Upper lobe of right lung (tissue), 1 donor: Measurements from ENCODE around the gene SYT6. TPM values are rescaled to one million over a fixed set of nuclear protein-coding genes. Genes with fewer than 3 reads are reported as not detected.
"Not testable (repeated sequence)": the region's sequence is repeated elsewhere in the genome, so short reads cannot be mapped to it uniquely, and the experiment has no call there.

Source experiments
- ATAC-seq: fragments of 200-7000 bp; cut with Tn5 transposase; one replicate; pipeline ENCODE4 v1.9.1; 2020; ENCODE audit warnings: mild to moderate bottlenecking, moderate library complexity
- DNase-seq: peaks from one replicate; pipeline ENCODE4 v3.0.0-alpha.2; 2020
- H3K27ac ChIP-seq: fragments of 200-600 bp; one replicate; pipeline ENCODE4 v1.8.0; 2022
- H3K27me3 ChIP-seq: fragments of 200-600 bp; one replicate; pipeline ENCODE4 v1.8.0; 2022; ENCODE audit warnings: mild to moderate bottlenecking
- H3K36me3 ChIP-seq: fragments of 200-600 bp; one replicate; pipeline ENCODE4 v1.8.0; 2022
- H3K4me1 ChIP-seq: fragments of 200-600 bp; one replicate; pipeline ENCODE4 v1.8.0; 2022
- H3K4me3 ChIP-seq: fragments of 200-600 bp; one replicate; pipeline ENCODE4 v1.8.0; 2022; ENCODE audit warnings: mild to moderate bottlenecking
- H3K9me3 ChIP-seq: fragments of 200-600 bp; one replicate; pipeline ENCODE4 v1.8.0; 2022
- CTCF ChIP-seq: fragments of 200-600 bp; IDR thresholded peaks from one replicate; pipeline ENCODE4 v1.8.0; 2022; ENCODE audit warnings: antibody characterized with exemption
- intact Hi-C: fragments of 100-400 bp; cut with DNase I; formaldehyde crosslinking; loops from one replicate; pipeline ENCODE4 v1.11.0; 2022
- total RNA-seq: library from RNA; stranded (reverse); fragmentation: NEBNext Ultra II Directional; extraction: Animal tissue kit (Norgen Biotek cat#: 25700); gene quantifications from one replicate; pipeline ENCODE4 v1.2.1, GENCODE V29; 2021
- donor health status: DM: no; HTN: yes; CAD: no; lungs with severe emphysema.

SYT6 gene
- total RNA-seq, 1 donor from 2014 or later, result not detected

GRCh38 chr1:114063544-114063943, 90.1 kb downstream of the SYT6 start:
- DNase-seq (no peak), ATAC-seq (no peak)
- no peaks in the 10 kb centered on the region for H3K27me3 ChIP-seq
- no peaks in the 10 kb centered on the region for H3K4me1 ChIP-seq
- H3K36me3 ChIP-seq, result no peaks in the 10 kb centered on the region
- no peak overlapping the region for H3K27ac ChIP-seq
- no peaks in the 10 kb centered on the region for H3K9me3 ChIP-seq
- intact Hi-C loops, result no loop called here
- TF ChIP-seq CTCF, result no peak
- no peak overlapping the region for H3K4me3 ChIP-seq

- no peak for ATAC-seq
- no peak for DNase-seq
- no peaks in the 10 kb centered on the region for H3K27me3 ChIP-seq
- intact Hi-C loops, result no loop called here
- no peak overlapping the region for H3K4me3 ChIP-seq
- TF ChIP-seq CTCF, result no peak
- H3K9me3 ChIP-seq, result no peaks in the 10 kb centered on the region
- H3K27ac ChIP-seq, result no peak overlapping the region
- no peaks in the 10 kb centered on the region for H3K4me1 ChIP-seq
- no peaks in the 10 kb centered on the region for H3K36me3 ChIP-seq
These were observed 91.1 kb downstream of the SYT6 start for GRCh38 chr1:114062477-114063099.

DNA sequence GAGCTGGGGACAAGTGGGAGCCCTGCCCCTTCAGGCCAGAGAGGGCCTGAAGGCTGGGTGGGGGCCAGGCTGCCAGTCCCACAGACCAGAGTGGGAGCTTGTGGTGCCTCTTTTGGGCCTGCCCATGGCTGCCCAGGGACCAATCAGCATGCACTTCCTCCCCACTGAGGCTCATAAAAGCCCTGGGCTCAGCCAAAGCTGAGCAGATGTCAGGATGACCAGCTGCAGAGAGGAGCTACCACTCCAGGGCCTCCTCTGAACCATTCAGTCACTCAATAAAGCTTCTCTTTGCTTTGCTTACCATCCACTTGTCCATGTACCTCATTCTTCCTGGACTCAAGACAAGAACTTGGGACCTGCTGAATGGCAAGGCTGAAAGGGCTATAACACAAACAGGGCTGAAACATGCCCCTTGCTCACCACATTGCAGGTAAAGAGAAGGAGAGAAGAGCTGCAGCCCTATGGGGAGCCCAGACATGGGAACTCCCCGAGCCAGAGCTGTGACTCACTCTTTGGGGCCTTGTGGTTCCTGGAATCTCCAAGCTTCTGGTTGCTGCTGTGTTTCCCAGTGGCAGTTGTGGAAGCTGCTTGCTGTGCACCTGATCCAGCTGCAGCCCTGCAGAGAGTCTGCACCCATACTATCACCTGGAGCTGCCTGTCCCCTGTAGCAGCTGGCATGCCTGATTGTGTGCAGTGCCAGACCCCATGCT, 92.4 kb downstream of the SYT6 start:
- TF ChIP-seq CTCF, result no peak
- no peak for ATAC-seq
- Histone ChIP-seq H3K4me1 (no peaks in the 10 kb centered on the region), H3K27me3 (no peaks in the 10 kb centered on the region), H3K36me3 (no peaks in the 10 kb centered on the region), H3K9me3 (no peaks in the 10 kb centered on the region), H3K27ac (no peak overlapping the region), H3K4me3 (no peak overlapping the region)
- DNase-seq, result no peak
- intact Hi-C loops, result no loop called here

DNA sequence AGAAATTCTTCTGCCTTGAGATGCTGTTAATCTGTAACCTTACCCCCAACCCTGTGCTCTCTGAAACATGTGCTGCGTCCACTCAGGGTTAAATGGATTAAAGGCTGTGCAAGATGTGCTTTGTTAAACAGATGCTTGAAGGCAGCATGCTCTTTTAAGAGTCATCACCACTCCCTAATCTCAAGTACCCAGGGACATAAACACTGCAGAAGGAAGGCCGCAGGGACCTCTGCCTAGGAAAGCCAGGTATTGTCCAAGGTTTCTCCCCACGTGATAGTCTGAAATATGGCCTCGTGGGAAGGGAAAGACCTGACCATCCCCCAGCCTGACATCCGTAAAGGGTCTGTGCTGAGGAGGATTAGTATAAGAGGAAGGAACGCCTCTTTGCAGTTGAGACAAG, 95.4 kb downstream of the SYT6 start:
- H3K9me3 ChIP-seq, H3K27ac ChIP-seq, ATAC-seq, H3K4me1 ChIP-seq, DNase-seq, H3K36me3 ChIP-seq, intact Hi-C loops, H3K4me3 ChIP-seq, H3K27me3 ChIP-seq: not testable (repeated sequence)

- H3K9me3 ChIP-seq, result no peaks in the 10 kb centered on the region
- H3K4me1 ChIP-seq, result no peaks in the 10 kb centered on the region
- TF ChIP-seq CTCF, result no peak
- intact Hi-C loops, result no loop called here
- no peak overlapping the region for H3K27ac ChIP-seq
- H3K4me3 ChIP-seq, result no peak overlapping the region
- H3K36me3 ChIP-seq, result no peaks in the 10 kb centered on the region
- DNase-seq (no peak), ATAC-seq (no peak)
- H3K27me3 ChIP-seq, result no peaks in the 10 kb centered on the region
These were observed 99.5 kb downstream of the SYT6 start for GRCh38 chr1:114054148-114054547.

GRCh38 chr1:114048232-114048631, 105.4 kb downstream of the SYT6 start:
- Histone ChIP-seq H3K9me3 (no peaks in the 10 kb centered on the region), H3K36me3 (no peaks in the 10 kb centered on the region), H3K4me3 (no peak overlapping the region), H3K27ac (no peak overlapping the region), H3K4me1 (no peaks in the 10 kb centered on the region), H3K27me3 (no peaks in the 10 kb centered on the region)
- DNase-seq, result no peak
- no peak for ATAC-seq
- intact Hi-C loops, result no loop called here
- no peak for TF ChIP-seq CTCF
